Hematopoietic multipotent progenitor cell treated with erythropoietin and hydrocortisone succinate and interleukin-3 and kit ligand, for 4 days (in vitro differentiated cells): ENCODE results near the gene ASCL3.
"Not testable (repeated sequence)": the region's sequence is repeated elsewhere in the genome, so short reads cannot be mapped to it uniquely, and the experiment has no call there.

ENCODE experiments used
- DNase-seq: peaks from one replicate; pipeline ENCODE4 v3.0.0-alpha.2; 2015

The ASCL3 gene

GRCh38 chr11:8947230-8947943, 4.6 kb upstream of the ASCL3 start:
- DNase-seq, result peak; percentile 27

GRCh38 chr11:8941341-8942103, 1.3 kb downstream of the ASCL3 start:
- DNase-seq, result no peak

- no peak for DNase-seq
Measured at GRCh38 chr11:8937659-8938058, 5.2 kb downstream of the ASCL3 start.

- DNase-seq, result no peak
Measured at GRCh38 chr11:8937159-8937558, 5.7 kb downstream of the ASCL3 start.

- not testable (repeated sequence) for DNase-seq
Measured at GRCh38 chr11:8935789-8936188, 7.0 kb downstream of the ASCL3 start.

- DNase-seq, result no peak
Measured at GRCh38 chr11:8934742-8935488, 7.9 kb downstream of the ASCL3 start.

- no peak for DNase-seq
Measured at GRCh38 chr11:8933931-8934330, 8.9 kb downstream of the ASCL3 start.

- DNase-seq, result no peak
Measured at GRCh38 chr11:8932564-8933180, 10.1 kb downstream of the ASCL3 start, which contains the start of gene C11orf16. C11orf16 (minus strand) TSS chr11:8932947; CDS start chr11:8932308, 639 bp downstream.

GRCh38 chr11:8930456-8931175, 12.2 kb downstream of the ASCL3 start:
- peak; percentile 19 for DNase-seq

GRCh38 chr11:8928981-8929615, 13.7 kb downstream of the ASCL3 start:
- DNase-seq, result no peak

- DNase-seq, result no peak
Measured at GRCh38 chr11:8928205-8928604, 14.6 kb downstream of the ASCL3 start.

- no peak for DNase-seq
Measured at GRCh38 chr11:8927233-8927632, 15.6 kb downstream of the ASCL3 start.

- no peak for DNase-seq
Measured at GRCh38 chr11:8926236-8926635, 16.6 kb downstream of the ASCL3 start.

- no peak for DNase-seq
Measured at GRCh38 chr11:8925711-8926110, 17.1 kb downstream of the ASCL3 start.

- no peak for DNase-seq
Measured at GRCh38 chr11:8922691-8923090, 20.1 kb downstream of the ASCL3 start.

GRCh38 chr11:8917157-8917825, 25.5 kb downstream of the ASCL3 start:
- DNase-seq, result no peak

GRCh38 chr11:8914661-8915018, 28.2 kb downstream of the ASCL3 start:
- no peak for DNase-seq

GRCh38 chr11:8913961-8914660, 28.7 kb downstream of the ASCL3 start:
- DNase-seq, result peak; percentile 79

- DNase-seq, result peak; percentile 98
Measured at GRCh38 chr11:8911029-8911823, 31.6 kb downstream of the ASCL3 start, which contains the start of gene AKIP1. AKIP1 (plus strand) TSS chr11:8911189; CDS start chr11:8911450, 261 bp downstream.

GRCh38 chr11:8910649-8911026, 32.2 kb downstream of the ASCL3 start:
- DNase-seq, result no peak
